HepG2 (cell line): ENCODE measurements around the gene GFAP. TPM values are rescaled to one million over a fixed set of nuclear protein-coding genes. Genes with fewer than 3 reads are reported as not detected.

Source experiments
- BRCA1 ChIP-seq: sonication (generic); formaldehyde crosslinking; IDR thresholded peaks from 2 replicates; pipeline ENCODE4 v1.4.0; 2020; ENCODE audit warnings: missing genetic modification reagents
- BRD4 ChIP-seq: sonication (generic); formaldehyde crosslinking; IDR thresholded peaks from 2 replicates; pipeline ENCODE4 v1.4.0; 2020; ENCODE audit warnings: missing genetic modification reagents
- DNMT3B ChIP-seq: conservative IDR thresholded peaks from 2 replicates; pipeline ENCODE4 v1.6.1; 2016; ENCODE audit warnings: missing biosample characterization, control low read depth
- DRAP1 ChIP-seq: IDR thresholded peaks from 2 replicates; pipeline ENCODE4 v1.6.1; 2016; ENCODE audit warnings: missing genetic modification reagents, missing compliant biosample characterization
- ELF3 ChIP-seq: IDR thresholded peaks from 2 replicates; pipeline ENCODE4 v1.6.1; 2016; ENCODE audit warnings: missing genetic modification reagents, missing compliant biosample characterization
- GTF3A ChIP-seq: sonication (generic); formaldehyde crosslinking; conservative IDR thresholded peaks from 2 replicates; pipeline ENCODE4 v1.4.0; 2020; ENCODE audit warnings: mild to moderate bottlenecking, missing genetic modification reagents
- HNF1B ChIP-seq: sonication (generic); formaldehyde crosslinking; IDR thresholded peaks from 2 replicates; pipeline ENCODE4 v1.5.1; 2020; ENCODE audit warnings: mild to moderate bottlenecking, moderate library complexity, missing genetic modification reagents
- JUNB ChIP-seq: sonication (generic); formaldehyde crosslinking; IDR thresholded peaks from 2 replicates; pipeline ENCODE4 v1.8.0; 2022; ENCODE audit warnings: missing genetic modification reagents, mild to moderate bottlenecking, borderline replicate concordance
- KDM3A ChIP-seq: IDR thresholded peaks from 2 replicates; pipeline ENCODE4 v1.6.1; 2018; ENCODE audit warnings: low read depth, missing compliant biosample characterization
- KLF16 ChIP-seq, 2 experiments: sonication (generic) in 1 of 2; formaldehyde crosslinking in 1 of 2; IDR thresholded peaks; 2 replicates each; pipeline versions ENCODE4 v1.6.1 to v1.8.0; 2016 to 2023; ENCODE audit warnings: missing genetic modification reagents in 2 of 2, missing compliant biosample characterization in 1 of 2
- MAX ChIP-seq: IDR thresholded peaks from 2 replicates; pipeline ENCODE4 v1.6.1; 2012; ENCODE audit warnings: inconsistent platforms
- MED1 ChIP-seq: sonication (generic); formaldehyde crosslinking; IDR thresholded peaks from 2 replicates; pipeline ENCODE4 v1.4.0; 2020; ENCODE audit warnings: missing genetic modification reagents
- MIXL1 ChIP-seq: IDR thresholded peaks from 2 replicates; pipeline ENCODE4 v1.6.1; 2016
- RBM22 ChIP-seq: fragments of 200-400 bp; formaldehyde crosslinking; optimal IDR thresholded peaks from 2 replicates; pipeline ENCODE3; 2017; ENCODE audit warnings: mild to moderate bottlenecking, low read length, moderate library complexity
- SMAD1 ChIP-seq: sonication (generic); formaldehyde crosslinking; IDR thresholded peaks from 2 replicates; pipeline ENCODE4 v1.4.0; 2020; ENCODE audit warnings: missing genetic modification reagents, low read depth, mild to moderate bottlenecking, borderline replicate concordance
- TARDBP ChIP-seq: sonication (generic); formaldehyde crosslinking; IDR thresholded peaks from 2 replicates; pipeline ENCODE4 v1.8.0; 2022; ENCODE audit warnings: mild to moderate bottlenecking, missing genetic modification reagents
- TFAP4 ChIP-seq: sonication (generic); IDR thresholded peaks from 2 replicates; pipeline ENCODE4 v1.6.1; 2016; ENCODE audit warnings: low read depth, borderline replicate concordance
- TP53 ChIP-seq: sonication (generic); formaldehyde crosslinking; conservative IDR thresholded peaks from 2 replicates; pipeline ENCODE4 v1.4.0; 2020; ENCODE audit warnings: missing genetic modification reagents
- ZBTB42 ChIP-seq: sonication (generic); formaldehyde crosslinking; IDR thresholded peaks from 2 replicates; pipeline ENCODE4 v1.5.0; 2020; ENCODE audit warnings: mild to moderate bottlenecking, missing genetic modification reagents
- ZNF280B ChIP-seq: sonication (generic); formaldehyde crosslinking; IDR thresholded peaks from 2 replicates; pipeline ENCODE4 v1.5.0; 2020; ENCODE audit warnings: missing genetic modification reagents, mild to moderate bottlenecking, borderline replicate concordance
- ZNF552 ChIP-seq: sonication (generic); formaldehyde crosslinking; IDR thresholded peaks from 2 replicates; pipeline ENCODE4 v1.9.0; 2022; ENCODE audit warnings: missing genetic modification reagents, mild to moderate bottlenecking, borderline replicate concordance
- ZNF710 ChIP-seq: sonication (generic); formaldehyde crosslinking; IDR thresholded peaks from 2 replicates; pipeline ENCODE4 v1.5.0; 2020; ENCODE audit warnings: mild to moderate bottlenecking, missing genetic modification reagents, borderline replicate concordance
- ZNF790 ChIP-seq: sonication (generic); formaldehyde crosslinking; IDR thresholded peaks from 2 replicates; pipeline ENCODE4 v1.8.0; 2022; ENCODE audit warnings: missing genetic modification reagents, mild to moderate bottlenecking, borderline replicate concordance
- polyA plus RNA-seq, 8 experiments: library from polyadenylated mRNA; depleted of rRNA in 3 of 8; stranded (reverse) in 7 of 8; unstranded in 1 of 8; fragments of >200 nt; fragmentation: Illumina TruSeq in 4 of 8; extraction: Trizol in 4 of 8; gene quantifications; 2 replicates each; pipeline versions ENCODE4 v1.2.1 to v1.2.3, GENCODE V29; 2011 to 2016; ENCODE audit warnings: low read depth in 4 of 8, missing spikeins in 1 of 8, mixed read lengths in 1 of 8; ENCODE audit not compliant: insufficient read depth in 1 of 8
- total RNA-seq, 5 experiments: library from RNA; depleted of rRNA; stranded (reverse); fragments of >200 nt; fragmentation: Illumina TruSeq; extraction: Trizol; gene quantifications; 2 replicates each; pipeline ENCODE4 v1.2.3, GENCODE V29; 2016; ENCODE audit warnings: low read depth in 1 of 5

GFAP gene
- total and polyA plus RNA-seq, 2 of the 13 experiments (the other 11 are each of a cell fraction or from before 2014, with no cell fraction given), result 0.11 to 0.29 TPM

GRCh38 chr17:44956998-44957981 lies 42.0 kb upstream of the GFAP start (continued):
- no peak for TF ChIP-seq MIXL1 (CRISPR knock-in tag)
- 0 out of 2 replicates have a peak, but pooled peaks have one; percentile 38 for TF ChIP-seq HNF1B (CRISPR knock-in tag)
- no peak for TF ChIP-seq ELF3 (CRISPR knock-in tag)
- TF ChIP-seq KDM3A (CRISPR knock-in tag), result no peak
- peak; percentile 36; the same call in 1 of the 2 replicates for TF ChIP-seq MED1
- TF ChIP-seq KLF16 (CRISPR knock-in tag; IDR thresholded peaks at IDR 0.05), result 0 out of 4 replicates have a peak, but pooled peaks of 1 of the 2 experiments have one; percentile 25
- TF ChIP-seq ZNF710 (CRISPR knock-in tag), result no peak
- TF ChIP-seq TARDBP (CRISPR knock-in tag), result no peak
- peak; percentile 46; the same call in 1 of the 2 replicates for TF ChIP-seq MAX
- no peak for TF ChIP-seq ZNF552 (CRISPR knock-in tag)
- TF ChIP-seq TP53 (CRISPR knock-in tag), result no peak
- no peak for TF ChIP-seq DRAP1 (CRISPR knock-in tag)
- TF ChIP-seq BRD4 (CRISPR knock-in tag), result no peak
- no peak for TF ChIP-seq JUNB
- peak; percentile 20; the same call in 1 of the 2 replicates for TF ChIP-seq TFAP4
- no peak for TF ChIP-seq ZNF790 (CRISPR knock-in tag)
- TF ChIP-seq SMAD1 (CRISPR knock-in tag), result no peak
- no peak for TF ChIP-seq ZBTB42 (CRISPR knock-in tag)
- no peak for TF ChIP-seq BRCA1 (CRISPR knock-in tag)
- TF ChIP-seq GTF3A (CRISPR knock-in tag), result no peak
- no peak for TF ChIP-seq DNMT3B (CRISPR knock-in tag)
- no peak for TF ChIP-seq RBM22
- no peak for TF ChIP-seq ZNF280B (CRISPR knock-in tag)
